Measurements from ENCODE around the gene SLC9C2.

The SLC9C2 gene

GRCh38 chr1:173561263-173561662 lies 41.6 kb downstream of the SLC9C2 start:
- TF ChIP-seq POLR2A (IDR thresholded peaks at IDR 0.05; ENCODE audit: low read depth, low read length) = no peak
- FAIRE-seq (no peak), DNase-seq (ENCODE audit: insufficient read length, low spot score) (no peak)

GRCh38 chr1:173560285-173560880 lies 42.5 kb downstream of the SLC9C2 start:
- no peak for FAIRE-seq
- TF ChIP-seq POLR2A (IDR thresholded peaks at IDR 0.05; ENCODE audit: low read depth, low read length) = no peak
- DNase-seq (ENCODE audit: insufficient read length, low spot score) = no peak

DNA sequence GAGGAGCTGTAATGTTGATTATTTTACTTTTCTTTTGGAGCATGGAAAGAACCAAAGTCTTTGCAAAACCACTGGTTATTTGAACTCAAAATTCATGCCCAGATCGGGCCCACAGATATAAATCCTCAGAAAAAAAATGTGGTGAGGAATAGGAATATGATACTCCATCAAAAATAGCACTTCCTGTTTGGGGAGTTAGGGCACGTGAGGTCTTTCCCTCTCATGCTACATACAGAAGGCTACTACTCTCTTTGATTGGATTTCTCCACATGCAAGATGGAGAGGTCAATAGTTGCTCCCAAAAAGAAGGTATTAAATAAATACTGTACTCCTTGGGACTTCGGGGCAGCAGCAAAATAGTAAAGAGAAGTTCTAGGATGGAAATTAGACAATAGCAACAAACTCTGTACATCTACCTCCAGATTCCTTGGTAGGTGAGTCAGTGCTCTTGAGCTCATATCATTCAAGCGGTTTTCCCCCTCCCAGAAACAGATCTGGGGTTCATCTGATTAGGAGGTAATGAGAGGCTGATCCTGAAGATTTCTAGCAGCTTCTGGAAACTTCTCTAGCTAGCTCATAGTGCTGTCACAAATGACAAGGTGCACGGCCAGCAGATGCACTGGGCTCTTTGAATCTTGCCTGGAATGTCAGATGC lies 47.1 kb downstream of the SLC9C2 start:
- FAIRE-seq (no peak), DNase-seq (ENCODE audit: insufficient read length, low spot score) (no peak)
- TF ChIP-seq POLR2A (IDR thresholded peaks at IDR 0.05; ENCODE audit: low read depth, low read length) = no peak

- peak; percentile 55 for FAIRE-seq
- peak; percentile 12 for DNase-seq (ENCODE audit: insufficient read length, low spot score)
- TF ChIP-seq POLR2A (IDR thresholded peaks at IDR 0.05; ENCODE audit: low read depth, low read length) = no peak
Observed at GRCh38 chr1:173554541-173555250, 48.2 kb downstream of the SLC9C2 start.

GRCh38 chr1:173554089-173554488 lies 48.8 kb downstream of the SLC9C2 start:
- TF ChIP-seq POLR2A (IDR thresholded peaks at IDR 0.05; ENCODE audit: low read depth, low read length) = no peak
- FAIRE-seq (no peak), DNase-seq (ENCODE audit: insufficient read length, low spot score) (no peak)

DNA sequence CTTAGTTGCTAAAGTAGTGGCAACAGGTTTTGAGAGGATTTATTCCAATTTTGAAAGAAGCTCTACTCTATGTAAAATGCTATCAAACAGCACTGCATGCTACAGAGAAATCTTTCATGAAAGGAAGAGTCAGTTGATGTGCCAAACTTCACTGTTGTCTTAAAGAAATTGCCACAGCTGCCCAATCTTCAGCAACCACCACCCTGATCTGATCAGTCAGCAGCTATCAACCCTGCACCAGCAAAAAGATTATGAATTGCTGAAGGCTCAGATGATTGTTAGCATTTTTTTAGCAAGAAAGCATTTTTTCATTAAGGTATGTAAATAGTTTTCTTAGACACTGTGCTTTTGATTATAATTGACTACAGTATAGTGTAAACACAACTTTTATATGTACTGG lies 49.6 kb downstream of the SLC9C2 start:
- FAIRE-seq = no peak
- no peak for TF ChIP-seq POLR2A (IDR thresholded peaks at IDR 0.05; ENCODE audit: low read depth, low read length)
- no peak for DNase-seq (ENCODE audit: insufficient read length, low spot score)

- TF ChIP-seq POLR2A (IDR thresholded peaks at IDR 0.05; ENCODE audit: low read depth, low read length) = no peak
- FAIRE-seq = no peak
- no peak for DNase-seq (ENCODE audit: insufficient read length, low spot score)
Observed at GRCh38 chr1:173551699-173552098, 51.2 kb downstream of the SLC9C2 start.

GRCh38 chr1:173549813-173550212 lies 53.1 kb downstream of the SLC9C2 start:
- TF ChIP-seq POLR2A (IDR thresholded peaks at IDR 0.05; ENCODE audit: low read depth, low read length) = no peak
- FAIRE-seq (no peak), DNase-seq (ENCODE audit: insufficient read length, low spot score) (no peak)

GRCh38 chr1:173545688-173546087 lies 57.2 kb downstream of the SLC9C2 start:
- FAIRE-seq (no peak), DNase-seq (ENCODE audit: insufficient read length, low spot score) (no peak)
- no peak for TF ChIP-seq POLR2A (IDR thresholded peaks at IDR 0.05; ENCODE audit: low read depth, low read length)

DNA sequence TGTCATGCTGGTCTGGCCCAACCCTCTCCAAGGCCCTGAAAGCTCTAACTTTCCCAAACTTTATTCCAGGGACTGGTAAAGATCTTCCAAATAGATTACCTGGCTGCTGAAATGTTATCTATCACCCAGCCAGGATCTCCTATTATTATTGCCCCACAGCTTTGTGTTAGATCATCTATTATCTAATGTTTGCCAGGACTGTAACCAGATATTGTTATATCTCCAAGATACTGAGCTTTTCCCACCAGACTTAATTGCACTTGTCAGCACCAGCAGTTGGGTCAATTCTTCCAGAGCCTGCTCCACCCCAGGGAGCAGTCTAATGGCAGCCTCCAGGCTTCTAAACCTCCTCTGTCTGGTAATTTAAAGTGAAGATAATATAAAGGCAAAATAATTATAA lies 66.6 kb downstream of the SLC9C2 start:
- no peak for TF ChIP-seq POLR2A (IDR thresholded peaks at IDR 0.05; ENCODE audit: low read depth, low read length)
- DNase-seq (ENCODE audit: insufficient read length, low spot score) (no peak), FAIRE-seq (no peak)

- FAIRE-seq = no peak
- no peak for TF ChIP-seq POLR2A (IDR thresholded peaks at IDR 0.05; ENCODE audit: low read depth, low read length)
Observed at GRCh38 chr1:173532237-173532636, 70.6 kb downstream of the SLC9C2 start.

GRCh38 chr1:173530795-173531693 lies 71.8 kb downstream of the SLC9C2 start:
- TF ChIP-seq POLR2A (IDR thresholded peaks at IDR 0.05; ENCODE audit: low read depth, low read length) = no peak
- FAIRE-seq (no peak), DNase-seq (ENCODE audit: insufficient read length, low spot score) (no peak)

More at GRCh38 chr1:173532237-173532636, 70.6 kb downstream of the SLC9C2 start:
- no peak for DNase-seq (ENCODE audit: insufficient read length, low spot score)

DNA sequence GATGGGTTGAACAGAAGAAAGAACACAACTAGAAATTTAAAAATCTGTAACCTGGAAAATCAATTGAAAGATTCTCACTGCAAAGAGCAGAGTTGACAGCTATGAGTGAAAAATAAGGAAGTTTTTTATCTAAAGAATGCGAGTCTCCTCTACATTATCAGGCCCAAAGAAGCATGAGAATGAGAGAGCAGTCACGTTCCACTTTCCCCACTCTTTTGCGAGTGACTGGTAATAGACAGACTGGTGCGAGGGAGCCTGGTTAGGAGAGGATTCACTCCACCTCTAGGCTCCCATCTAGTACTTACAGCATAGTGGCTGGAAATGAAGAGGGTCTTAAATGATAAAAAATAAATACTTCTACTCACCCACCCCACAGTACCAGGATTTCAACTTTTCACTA lies 73.8 kb downstream of the SLC9C2 start:
- FAIRE-seq = no peak
- DNase-seq (ENCODE audit: insufficient read length, low spot score) = no peak
- TF ChIP-seq POLR2A (IDR thresholded peaks at IDR 0.05; ENCODE audit: low read depth, low read length) = no peak
